Purkinje cell (primary cell): ENCODE measurements around the gene RNF19B. TPM values are rescaled to one million over a fixed set of nuclear protein-coding genes. Genes with fewer than 3 reads are reported as not detected.

Experiments
- polyA plus RNA-seq: library from polyadenylated mRNA; unstranded; fragments of >200 nt; fragmentation: Nextera tagmentation; gene quantifications from 2 replicates; pipeline ENCODE4 v1.2.1, GENCODE V29; 2014

The RNF19B gene
- 94.9 and 105 TPM in 2 replicates for polyA plus RNA-seq

DNA sequence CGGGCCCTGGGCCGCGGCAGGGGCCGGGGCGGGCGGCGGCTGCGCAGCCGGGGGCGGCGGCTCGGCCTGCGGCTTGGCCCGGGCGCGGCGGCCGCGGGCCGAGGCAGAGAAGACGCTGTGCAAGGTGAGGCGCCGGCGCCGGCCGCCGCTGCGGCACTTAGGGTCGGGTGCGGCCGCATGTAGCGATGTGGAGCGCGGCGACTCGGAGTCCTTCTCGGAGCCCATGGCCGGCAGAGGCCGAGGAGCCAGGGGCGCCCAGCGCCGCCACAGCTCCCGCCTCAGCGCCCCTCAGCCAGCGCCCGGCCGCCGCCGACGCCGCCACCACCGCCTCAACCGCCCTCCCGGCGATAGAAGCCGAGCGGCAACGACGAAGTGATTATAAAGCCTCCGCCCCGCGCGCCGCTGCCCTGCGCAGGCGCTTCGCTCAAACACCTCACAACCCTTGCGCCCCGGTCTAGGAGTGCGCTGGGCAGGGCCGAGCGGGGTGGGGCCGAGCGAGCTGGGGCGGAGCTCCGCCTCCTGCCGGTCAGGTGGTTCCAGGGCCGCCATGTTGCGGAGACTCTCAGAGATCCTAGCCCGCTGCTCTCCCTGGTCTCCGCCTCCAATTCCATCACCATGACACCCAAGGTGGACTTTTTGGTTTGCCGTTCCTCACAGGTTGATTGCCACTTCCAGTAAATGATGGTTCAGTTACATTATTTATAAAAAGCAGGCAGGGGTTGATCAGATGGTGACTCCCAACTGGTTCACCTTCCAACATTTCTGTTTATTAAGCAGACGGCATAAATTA is at the start of gene RNF19B:
TSS of gene RNF19B (minus strand) at position 349 of the 790 bp plus-strand sequence. CDS start at position 225, 124 bp downstream.

GRCh38 chr1:32900956-32901822 is 63.4 kb downstream of the RNF19B start, which contains the start of gene TMEM54:
Gene TMEM54 (minus strand): TSS chr1:32901389. CDS start chr1:32901238, 151 bp downstream.

Other genes starting within 250 kb of the RNF19B start
- gene YARS1, start 147.5 kb downstream of the RNF19B start, polyA plus RNA-seq: 66.1 and 69.8 TPM in 2 replicates
- 9.4 and 16.2 TPM in 2 replicates for gene S100PBP, start 147.2 kb downstream of the RNF19B start, polyA plus RNA-seq
- 214 and 326 TPM in 2 replicates for gene FNDC5, start 93.9 kb downstream of the RNF19B start, polyA plus RNA-seq
- gene HPCA, start 78.3 kb downstream of the RNF19B start, polyA plus RNA-seq: 1.0 and 11.6 TPM in 2 replicates
- 3.3 and 7.1 TPM in 2 replicates for gene TMEM54, start 63.4 kb downstream of the RNF19B start, polyA plus RNA-seq
- 5.5 and 7.5 TPM in 2 replicates for gene AK2, start 72.1 kb upstream of the RNF19B start, polyA plus RNA-seq
- gene AZIN2, start 116.3 kb upstream of the RNF19B start, polyA plus RNA-seq: 8.1 and 8.2 TPM in 2 replicates
- 0.15 and 0.79 TPM in 2 replicates for gene TRIM62, start 217.2 kb upstream of the RNF19B start, polyA plus RNA-seq